Measurements from ENCODE around the gene CEP19. TPM values are rescaled to one million over a fixed set of nuclear protein-coding genes. Genes with fewer than 3 reads are reported as not detected.
A peak's percentile ranks its signal among the peaks of the same experiment; 100 is the strongest.
"Not testable (repeated sequence)": the region's sequence is repeated elsewhere in the genome, so short reads cannot be mapped to it uniquely, and the experiment has no call there.

The CEP19 gene
- total RNA-seq, 1 donor from 2014 or later: 2.5 TPM

DNA sequence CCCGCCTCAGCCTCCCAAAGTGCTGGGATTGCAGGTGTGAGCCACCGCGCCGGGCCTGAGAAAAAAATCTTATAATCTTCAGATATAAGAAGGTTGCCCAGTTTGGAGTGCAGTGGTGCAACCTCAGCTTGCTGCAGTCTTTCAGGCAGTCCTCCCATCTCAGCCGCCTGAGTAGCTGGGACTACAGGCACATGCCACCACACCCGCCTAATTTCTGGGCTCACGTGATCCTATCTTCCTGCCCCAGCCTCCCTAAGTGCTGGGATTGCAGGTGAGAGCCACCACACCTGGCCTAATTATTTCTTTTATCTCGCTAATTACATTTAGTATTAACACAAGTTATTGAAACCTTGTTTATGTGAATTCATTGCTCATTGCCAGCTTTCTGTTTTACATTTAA is 41.2 kb upstream of the CEP19 start:
- Mint-ChIP-seq H3K27me3 (no peaks in the 10 kb centered on the region), H3K36me3 (ENCODE audit: insufficient read depth) (peaks cover 59% of the 10 kb centered on the region), H3K4me3 (ENCODE audit: low read depth) (no peak overlapping the region), H3K4me1 (ENCODE audit: low read depth) (peaks cover 15% of the 10 kb centered on the region), H3K27ac (peak overlapping the region; percentile 84), H3K9me3 (ENCODE audit: low read depth) (peaks cover 35% of the 10 kb centered on the region)
- TF ChIP-seq, protein P1, sequence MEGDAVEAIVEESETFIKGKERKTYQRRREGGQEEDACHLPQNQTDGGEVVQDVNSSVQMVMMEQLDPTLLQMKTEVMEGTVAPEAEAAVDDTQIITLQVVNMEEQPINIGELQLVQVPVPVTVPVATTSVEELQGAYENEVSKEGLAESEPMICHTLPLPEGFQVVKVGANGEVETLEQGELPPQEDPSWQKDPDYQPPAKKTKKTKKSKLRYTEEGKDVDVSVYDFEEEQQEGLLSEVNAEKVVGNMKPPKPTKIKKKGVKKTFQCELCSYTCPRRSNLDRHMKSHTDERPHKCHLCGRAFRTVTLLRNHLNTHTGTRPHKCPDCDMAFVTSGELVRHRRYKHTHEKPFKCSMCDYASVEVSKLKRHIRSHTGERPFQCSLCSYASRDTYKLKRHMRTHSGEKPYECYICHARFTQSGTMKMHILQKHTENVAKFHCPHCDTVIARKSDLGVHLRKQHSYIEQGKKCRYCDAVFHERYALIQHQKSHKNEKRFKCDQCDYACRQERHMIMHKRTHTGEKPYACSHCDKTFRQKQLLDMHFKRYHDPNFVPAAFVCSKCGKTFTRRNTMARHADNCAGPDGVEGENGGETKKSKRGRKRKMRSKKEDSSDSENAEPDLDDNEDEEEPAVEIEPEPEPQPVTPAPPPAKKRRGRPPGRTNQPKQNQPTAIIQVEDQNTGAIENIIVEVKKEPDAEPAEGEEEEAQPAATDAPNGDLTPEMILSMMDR (IDR thresholded peaks at IDR 0.05; ENCODE audit: unreplicated experiment): no peak
- DNase-seq (ENCODE audit: low spot score, unreplicated experiment): no peak

DNA sequence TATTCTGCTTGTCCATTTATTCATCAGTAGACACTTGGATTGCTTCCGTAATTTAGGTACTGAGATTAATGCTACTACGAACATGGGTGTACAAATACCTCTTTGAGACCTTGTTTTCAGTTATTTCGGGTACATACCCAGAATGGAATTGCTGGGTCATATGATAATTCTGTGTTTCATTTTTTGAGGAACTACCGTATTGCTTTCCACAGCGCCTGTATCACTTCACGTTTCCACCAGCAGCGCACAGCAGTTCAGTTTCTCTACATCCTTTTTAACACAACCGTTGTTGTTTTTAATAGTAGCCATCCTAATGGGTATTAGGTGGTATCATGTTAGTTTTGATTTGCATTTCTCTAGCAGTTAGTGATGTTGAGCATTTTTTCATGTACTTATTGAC is 37.1 kb upstream of the CEP19 start:
- TF ChIP-seq, protein P1 (IDR thresholded peaks at IDR 0.05; ENCODE audit: unreplicated experiment): no peak
- no peaks in the 10 kb centered on the region for H3K27me3 Mint-ChIP-seq
- peaks cover 36% of the 10 kb centered on the region for H3K36me3 Mint-ChIP-seq (ENCODE audit: insufficient read depth)
- H3K9me3 Mint-ChIP-seq (ENCODE audit: low read depth): peaks cover 20% of the 10 kb centered on the region
- no peak overlapping the region for H3K27ac Mint-ChIP-seq
- H3K4me3 Mint-ChIP-seq (ENCODE audit: low read depth): no peak overlapping the region
- DNase-seq (ENCODE audit: low spot score, unreplicated experiment): no peak
- H3K4me1 Mint-ChIP-seq (ENCODE audit: low read depth): peaks cover 8% of the 10 kb centered on the region

DNA sequence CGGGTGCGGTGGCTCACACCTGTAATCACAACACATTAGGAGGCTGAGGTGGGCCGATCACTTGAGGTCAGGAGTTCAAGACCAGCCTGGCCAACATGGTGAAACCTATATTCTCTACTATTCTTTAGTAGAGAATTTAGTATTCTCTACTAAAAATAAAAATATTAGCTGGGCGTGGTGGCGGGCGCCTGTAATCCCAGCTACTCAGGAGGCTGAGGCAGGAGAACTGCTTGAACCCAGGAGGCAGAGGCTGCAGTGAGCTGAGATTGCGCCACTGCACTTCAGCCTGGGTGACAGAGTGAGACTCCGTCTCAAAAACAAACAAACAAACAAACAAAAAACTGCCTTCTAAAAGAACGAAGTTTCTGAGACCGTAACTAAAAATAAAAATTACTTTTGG is 31.5 kb upstream of the CEP19 start:
- not testable (repeated sequence) for H3K4me3 Mint-ChIP-seq (ENCODE audit: low read depth); DNase-seq (ENCODE audit: low spot score, unreplicated experiment); H3K27me3 Mint-ChIP-seq; H3K27ac Mint-ChIP-seq; H3K9me3 Mint-ChIP-seq (ENCODE audit: low read depth)
- peaks cover 17% of the 10 kb centered on the region for H3K36me3 Mint-ChIP-seq (ENCODE audit: insufficient read depth)
- H3K4me1 Mint-ChIP-seq (ENCODE audit: low read depth): peaks cover 10% of the 10 kb centered on the region

DNA sequence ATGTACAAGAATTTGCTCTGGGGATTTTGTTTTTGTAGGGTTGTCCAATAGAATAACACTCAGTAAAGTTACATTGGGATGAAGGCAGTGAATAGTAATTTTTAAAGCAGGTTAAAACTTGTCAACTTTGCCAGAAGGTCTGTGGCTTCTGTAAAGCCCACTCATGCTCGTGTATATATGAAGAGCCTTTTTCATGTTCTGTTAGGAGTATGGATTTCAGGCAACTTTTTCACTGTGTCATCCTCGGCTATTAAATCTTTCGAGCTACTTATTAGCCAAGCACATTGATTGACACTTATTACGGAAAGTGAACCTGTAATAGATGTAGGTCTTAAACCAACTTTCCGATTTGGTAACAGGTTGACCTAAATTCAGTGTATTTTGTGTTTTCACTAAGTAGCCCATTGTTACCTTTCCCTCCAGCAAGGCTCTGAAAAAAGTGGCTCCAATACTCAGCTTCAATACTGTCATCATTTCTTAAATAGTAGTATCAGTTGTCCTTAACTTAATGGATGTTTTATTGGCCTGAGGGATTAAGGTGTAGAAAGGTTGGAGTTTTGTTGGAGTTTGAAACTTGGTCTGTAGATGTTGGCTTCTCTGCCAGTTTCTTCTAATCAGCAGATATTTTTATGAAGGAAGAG is 29.3 kb upstream of the CEP19 start:
- H3K36me3 Mint-ChIP-seq (ENCODE audit: insufficient read depth): peaks cover 12% of the 10 kb centered on the region
- H3K27me3 Mint-ChIP-seq: no peaks in the 10 kb centered on the region
- no peak for DNase-seq (ENCODE audit: low spot score, unreplicated experiment)
- H3K4me3 Mint-ChIP-seq (ENCODE audit: low read depth): peak overlapping the region; percentile 97
- H3K9me3 Mint-ChIP-seq (ENCODE audit: low read depth): peaks cover 5% of the 10 kb centered on the region
- TF ChIP-seq, protein P1 (IDR thresholded peaks at IDR 0.05; ENCODE audit: unreplicated experiment): no peak
- peak overlapping the region; percentile 99 for H3K27ac Mint-ChIP-seq
- H3K4me1 Mint-ChIP-seq (ENCODE audit: low read depth): peaks cover 10% of the 10 kb centered on the region

DNA sequence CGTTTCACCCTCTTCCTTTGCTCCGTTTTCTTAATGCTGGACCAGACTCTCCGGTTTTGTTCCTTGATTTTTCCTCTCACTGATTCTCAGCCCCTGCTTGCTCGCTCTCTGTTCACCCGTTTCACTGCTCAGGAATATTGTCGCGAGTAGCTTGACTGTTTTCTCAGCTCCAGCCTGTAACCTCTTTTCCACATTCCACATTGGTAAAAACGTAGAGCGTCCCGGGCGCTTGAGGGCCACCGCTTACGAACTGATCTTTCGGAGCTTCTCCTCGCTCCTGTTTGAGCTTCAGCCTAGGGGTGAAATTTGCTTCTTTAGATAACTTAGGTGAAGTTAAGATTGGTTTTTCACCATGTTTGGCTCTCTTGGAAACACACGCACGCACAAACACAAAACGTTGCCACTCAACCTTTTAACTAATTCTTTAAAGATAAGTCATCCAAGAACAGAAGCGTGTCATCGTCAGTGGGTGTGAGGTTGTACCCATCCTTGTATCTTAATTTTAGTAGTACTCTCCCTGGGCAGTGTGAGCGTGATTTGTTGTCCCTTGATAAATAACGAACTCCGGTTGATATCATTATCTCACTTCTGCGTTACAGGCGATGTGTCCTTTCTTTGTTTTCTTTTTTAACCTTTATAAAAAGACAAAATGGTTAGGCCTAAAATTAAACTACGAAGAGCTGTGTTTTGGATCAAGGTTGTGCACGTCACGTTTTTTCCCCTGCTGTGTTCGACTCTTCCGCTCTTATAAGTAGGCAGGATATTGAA is 28.6 kb upstream of the CEP19 start:
- Mint-ChIP-seq H3K36me3 (ENCODE audit: insufficient read depth) (peaks cover 9% of the 10 kb centered on the region), H3K4me3 (ENCODE audit: low read depth) (peak overlapping the region; percentile 97), H3K27ac (peak overlapping the region; percentile 99), H3K27me3 (no peaks in the 10 kb centered on the region), H3K4me1 (ENCODE audit: low read depth) (peaks cover 10% of the 10 kb centered on the region), H3K9me3 (ENCODE audit: low read depth) (peaks cover 5% of the 10 kb centered on the region)
- TF ChIP-seq, protein P1 (IDR thresholded peaks at IDR 0.05; ENCODE audit: unreplicated experiment): no peak
- no peak for DNase-seq (ENCODE audit: low spot score, unreplicated experiment)
